ENCODE measurements around the gene ADAM11. TPM values are rescaled to one million over a fixed set of nuclear protein-coding genes. Genes with fewer than 3 reads are reported as not detected.
"Not testable (repeated sequence)": the region's sequence is repeated elsewhere in the genome, so short reads cannot be mapped to it uniquely, and the experiment has no call there.

Gene ADAM11
- total RNA-seq, 4 donors from 2014 or later, result 0.67 to 1.4 TPM; not detected in 2

GRCh38 chr17:44754276-44754675 is 4.5 kb upstream of the ADAM11 start:
- Histone ChIP-seq H3K36me3 (no peaks in the 10 kb centered on the region), H3K27me3 (peaks cover 0 to 6% of the 10 kb centered on the region in 2 donors), H3K4me3 (no peak overlapping the region), H3K9me3 (no peaks in the 10 kb centered on the region), H3K27ac (no peak overlapping the region), H3K4me1 (peaks cover 0 to 5% (median 3%) of the 10 kb centered on the region in 4 donors)
- no peak for DNase-seq
- TF ChIP-seq POLR2A (IDR thresholded peaks at IDR 0.05) (no peak), CTCF (IDR thresholded peaks at IDR 0.05) (no peak)

GRCh38 chr17:44755180-44755579 is 3.6 kb upstream of the ADAM11 start:
- H3K9me3 ChIP-seq, H3K27ac ChIP-seq, H3K36me3 ChIP-seq, DNase-seq, H3K4me3 ChIP-seq: not testable (repeated sequence)
- Histone ChIP-seq H3K27me3 (peaks cover 0 to 15% of the 10 kb centered on the region in 2 donors), H3K4me1 (peaks cover 0 to 10% (median 4%) of the 10 kb centered on the region in 4 donors)

- H3K4me3 ChIP-seq, result no peak overlapping the region
- H3K36me3 ChIP-seq, result no peaks in the 10 kb centered on the region
- no peak overlapping the region for H3K27ac ChIP-seq
- no peaks in the 10 kb centered on the region for H3K9me3 ChIP-seq
- no peak for TF ChIP-seq CTCF (IDR thresholded peaks at IDR 0.05)
- no peak for TF ChIP-seq POLR2A (IDR thresholded peaks at IDR 0.05)
- no peak for DNase-seq
- peaks cover 0 to 15% of the 10 kb centered on the region in 2 donors for H3K27me3 ChIP-seq
- peaks cover 0 to 10% (median 4%) of the 10 kb centered on the region in 4 donors for H3K4me1 ChIP-seq
Observed at GRCh38 chr17:44757045-44757917, 1.5 kb upstream of the ADAM11 start.

DNA sequence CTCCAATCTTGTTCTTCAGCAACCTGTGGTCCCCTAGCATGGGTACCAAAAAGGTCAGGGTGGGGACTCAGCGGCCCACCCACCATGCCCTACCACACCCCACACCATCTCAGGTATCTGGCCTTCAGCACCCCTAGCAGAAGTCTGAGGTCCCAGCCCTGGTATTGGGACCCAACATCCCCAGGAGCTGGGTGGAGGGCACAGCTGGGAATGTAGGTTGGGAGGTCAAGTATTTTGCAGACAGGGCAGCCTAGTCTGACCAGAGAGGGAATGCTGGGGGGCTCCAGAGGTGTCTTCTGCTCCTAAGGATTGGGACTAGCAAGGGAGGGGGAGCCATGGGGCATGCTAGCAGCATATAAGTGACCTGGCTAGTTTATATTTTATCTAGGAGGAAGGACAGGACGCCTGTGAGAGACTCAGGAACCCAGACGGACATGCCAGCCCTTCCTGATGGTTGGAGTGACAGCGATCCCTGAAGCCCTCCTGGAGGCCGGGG is 822 bp upstream of the ADAM11 start:
- Histone ChIP-seq H3K36me3 (no peaks in the 10 kb centered on the region), H3K9me3 (no peaks in the 10 kb centered on the region), H3K27me3 (peaks cover 0 to 15% of the 10 kb centered on the region in 2 donors), H3K4me1 (peaks cover 0 to 10% (median 4%) of the 10 kb centered on the region in 4 donors), H3K27ac (no peak overlapping the region), H3K4me3 (no peak overlapping the region)
- DNase-seq, result peak in 1 of 3 donors; percentile 41
- TF ChIP-seq POLR2A (IDR thresholded peaks at IDR 0.05) (no peak), CTCF (IDR thresholded peaks at IDR 0.05) (no peak)

- Histone ChIP-seq H3K4me3 (peak overlapping the region; percentile 26 to 55 (median 52)), H3K9me3 (no peaks in the 10 kb centered on the region), H3K4me1 (peaks cover 0 to 10% (median 4%) of the 10 kb centered on the region in 4 donors), H3K27ac (no peak overlapping the region), H3K36me3 (no peaks in the 10 kb centered on the region), H3K27me3 (peaks cover 0 to 15% of the 10 kb centered on the region in 2 donors)
- peak in 1 of 3 donors; percentile 48 for DNase-seq
- TF ChIP-seq CTCF (IDR thresholded peaks at IDR 0.05), result no peak
- no peak for TF ChIP-seq POLR2A (IDR thresholded peaks at IDR 0.05)
Observed at GRCh38 chr17:44759086-44759915, 513 bp downstream of the ADAM11 start.

All from Peyer's patch (tissue), 4 donors.